WTC11 (cell line): Measurements from ENCODE around the gene KRT37. TPM values are rescaled to one million over a fixed set of nuclear protein-coding genes. Genes with fewer than 3 reads are reported as not detected.
"Not testable (repeated sequence)": the region's sequence is repeated elsewhere in the genome, so short reads cannot be mapped to it uniquely, and the experiment has no call there.

Experiments
- ATAC-seq: fragments of 200-7000 bp; cut with Tn5 transposase; 2 replicates; pipeline ENCODE4 v1.10.0; 2021; ENCODE audit warnings: mild to moderate bottlenecking, moderate library complexity
- CTCF ChIA-PET: fragments of 300-600 bp; sonication (Branson Sonifier 250); formaldehyde crosslinking; loops from one replicate; lab custom pipeline; 2021; ENCODE audit warnings: antibody characterized with exemption; lab: Charles Lee
- POLR2A ChIA-PET: fragments of 350-600 bp; sonication (Branson Sonifier 250); formaldehyde crosslinking; loops from one replicate; lab custom pipeline; 2021; ENCODE audit warnings: antibody characterized with exemption; lab: Charles Lee
- DNase-seq: peaks from one replicate; pipeline ENCODE4 v3.0.0; 2021; ENCODE audit warnings: low spot score
- H3K27ac Mint-ChIP-seq: 2 replicates; pipeline ENCODE4 v1.8.0; 2021; ENCODE audit warnings: mixed read lengths
- H3K27me3 Mint-ChIP-seq: 2 replicates; pipeline ENCODE4 v1.8.0; 2021; ENCODE audit warnings: low read depth, mild to moderate bottlenecking, moderate library complexity, mixed read lengths
- H3K36me3 Mint-ChIP-seq: 2 replicates; pipeline ENCODE4 v1.8.0; 2021; ENCODE audit warnings: mixed read lengths
- H3K4me1 Mint-ChIP-seq: 2 replicates; pipeline ENCODE4 v1.8.0; 2022; ENCODE audit warnings: mixed read lengths
- H3K4me3 Mint-ChIP-seq: 2 replicates; pipeline ENCODE4 v1.8.0; 2021; ENCODE audit warnings: mild to moderate bottlenecking, moderate library complexity, mixed read lengths
- H3K9me3 Mint-ChIP-seq: 2 replicates; pipeline ENCODE4 v1.8.0; 2021; ENCODE audit warnings: mixed read lengths
- AR ChIP-seq: fragments of 250-450 bp; sonication (Bioruptor Pico); IDR thresholded peaks from 2 replicates; pipeline ENCODE4 v1.9.0; 2021; ENCODE audit warnings: mild to moderate bottlenecking
- ARID4B ChIP-seq: sonication (generic); formaldehyde crosslinking; IDR thresholded peaks from 2 replicates; pipeline ENCODE4 v1.8.0; 2023; ENCODE audit warnings: missing genetic modification reagents, mild to moderate bottlenecking, borderline replicate concordance
- ATF2 ChIP-seq: sonication (generic); formaldehyde crosslinking; IDR thresholded peaks from 2 replicates; pipeline ENCODE4 v1.8.1; 2022; ENCODE audit warnings: low read depth, missing genetic modification reagents, borderline replicate concordance
- CDX4 ChIP-seq: fragments of 250-450 bp; sonication (Bioruptor Pico); IDR thresholded peaks from 2 replicates; pipeline ENCODE4 v1.9.0; 2021; ENCODE audit warnings: moderate library complexity, mild to moderate bottlenecking, inconsistent platforms, borderline replicate concordance
- CREM ChIP-seq: sonication (generic); formaldehyde crosslinking; IDR thresholded peaks from 2 replicates; pipeline ENCODE4 v1.8.1; 2022; ENCODE audit warnings: mild to moderate bottlenecking, missing genetic modification reagents, moderate library complexity
- E2F1 ChIP-seq: sonication (generic); formaldehyde crosslinking; IDR thresholded peaks from 2 replicates; pipeline ENCODE4 v1.8.0; 2022; ENCODE audit warnings: mild to moderate bottlenecking, missing genetic modification reagents
- E2F5 ChIP-seq: sonication (generic); formaldehyde crosslinking; IDR thresholded peaks from 2 replicates; pipeline ENCODE4 v1.8.1; 2022; ENCODE audit warnings: mild to moderate bottlenecking, moderate library complexity, missing genetic modification reagents
- ELF4 ChIP-seq: sonication (generic); formaldehyde crosslinking; IDR thresholded peaks from 2 replicates; pipeline ENCODE4 v1.8.1; 2022; ENCODE audit warnings: low read depth, mild to moderate bottlenecking, moderate library complexity, missing genetic modification reagents
- GABPB1 ChIP-seq: sonication (generic); formaldehyde crosslinking; IDR thresholded peaks from 2 replicates; pipeline ENCODE4 v1.8.1; 2023; ENCODE audit warnings: mild to moderate bottlenecking, missing genetic modification reagents
- IRF1 ChIP-seq: sonication (generic); formaldehyde crosslinking; IDR thresholded peaks from 2 replicates; pipeline ENCODE4 v1.8.0; 2023; ENCODE audit warnings: missing genetic modification reagents
- NR3C1 ChIP-seq: sonication (generic); formaldehyde crosslinking; conservative IDR thresholded peaks from 2 replicates; pipeline ENCODE4 v1.8.1; 2023; ENCODE audit warnings: low read depth, mild to moderate bottlenecking, missing genetic modification reagents
- ZNF423 ChIP-seq: fragments of 250-450 bp; sonication (Bioruptor Pico); IDR thresholded peaks from 2 replicates; pipeline ENCODE4 v2.1.2; 2022; ENCODE audit warnings: mild to moderate bottlenecking, moderate library complexity
- ZNF512 ChIP-seq: sonication (generic); formaldehyde crosslinking; IDR thresholded peaks from 2 replicates; pipeline ENCODE4 v1.8.1; 2022; ENCODE audit warnings: missing genetic modification reagents, borderline replicate concordance
- total RNA-seq: library from RNA; stranded (reverse); gene quantifications from 3 replicates; pipeline ENCODE4 v1.2.3, GENCODE V29; 2021

Gene KRT37
- total RNA-seq, 1 experiment from 2014 or later = not detected

GRCh38 chr17:41428591-41429291, 4.4 kb upstream of the KRT37 start:
- CTCF ChIA-PET = interaction anchor here (0.6 to 2.5 kb wide), 3 partner anchors 11 to 953 kb away, joined by 3 to 16 read pairs (median 4); no protein-coding TSS in a partner anchor
- Mint-ChIP-seq H3K9me3 (no peaks in the 10 kb centered on the region), H3K27ac (no peak overlapping the region), H3K4me1 (peaks cover 7% of the 10 kb centered on the region), H3K4me3 (no peak overlapping the region), H3K27me3 (no peaks in the 10 kb centered on the region; the same call in 1 of the 2 replicates), H3K36me3 (no peaks in the 10 kb centered on the region)
- DNase-seq = no peak
- TF ChIP-seq CREM (CRISPR knock-in tag) (no peak), ATF2 (CRISPR knock-in tag) (no peak)
- TF ChIP-seq, all 79 proteins: peak for 0
- ATAC-seq = no peak
- POLR2A ChIA-PET = no interaction called here

GRCh38 chr17:41422586-41422985, 1.8 kb downstream of the KRT37 start:
- H3K27me3 Mint-ChIP-seq, H3K27ac Mint-ChIP-seq, ATAC-seq, H3K4me1 Mint-ChIP-seq, H3K4me3 Mint-ChIP-seq, POLR2A ChIA-PET, H3K36me3 Mint-ChIP-seq, DNase-seq, H3K9me3 Mint-ChIP-seq: not testable (repeated sequence)
- CTCF ChIA-PET = interaction anchor here (1.2 kb wide), 1 partner anchor 127 kb away, joined by 5 read pairs; no protein-coding TSS in a partner anchor

- POLR2A ChIA-PET = no interaction called here
- Mint-ChIP-seq H3K27me3 (no peaks in the 10 kb centered on the region; the same call in 1 of the 2 replicates), H3K4me3 (no peak overlapping the region), H3K4me1 (peaks cover 4% of the 10 kb centered on the region), H3K36me3 (no peaks in the 10 kb centered on the region), H3K9me3 (no peaks in the 10 kb centered on the region), H3K27ac (no peak overlapping the region)
- CTCF ChIA-PET = no interaction called here
- ATAC-seq (no peak), DNase-seq (no peak)
- TF ChIP-seq E2F1 (CRISPR knock-in tag) = no peak
- no peak for TF ChIP-seq ZNF512 (CRISPR knock-in tag)
- no peak for TF ChIP-seq ELF4
- no peak for TF ChIP-seq GABPB1 (CRISPR knock-in tag)
- TF ChIP-seq NR3C1 (CRISPR knock-in tag) = no peak
- no peak for TF ChIP-seq ARID4B (CRISPR knock-in tag)
- TF ChIP-seq ATF2 (CRISPR knock-in tag) = no peak
- TF ChIP-seq AR = no peak
- TF ChIP-seq E2F5 = no peak
- no peak for TF ChIP-seq ZNF423 (CRISPR knock-in tag)
- no peak for TF ChIP-seq IRF1 (CRISPR knock-in tag)
- no peak for TF ChIP-seq CDX4 (CRISPR knock-in tag)
Measured at GRCh38 chr17:41421617-41422016, 2.8 kb downstream of the KRT37 start.
